HepG2 (cell line): ENCODE results near the gene CCBE1. TPM values are rescaled to one million over a fixed set of nuclear protein-coding genes. Genes with fewer than 3 reads are reported as not detected.

Experiments used
- ATAC-seq: fragments of 200-7000 bp; cut with Tn5 transposase; 3 replicates; pipeline ENCODE4 v1.9.1; 2020; ENCODE audit warnings: mild to moderate bottlenecking, moderate library complexity
- BruUV-seq: library from RNA; stranded (reverse); fragments of 400-500 nt; replicated peaks from 2 replicates; lab custom pipeline; 2021; lab: Mats Ljungman, UMichigan
- CTCF ChIA-PET: fragments of 300-600 bp; formaldehyde crosslinking; extraction: SDS; loops from one replicate; lab custom pipeline; 2021; ENCODE audit warnings: low total read pairs, inconsistent platforms, low intra/inter-chr PET ratio; lab: Yijun Ruan, JAX
- POLR2A ChIA-PET: fragments of 350-600 bp; sonication (Branson Sonifier 250); formaldehyde crosslinking; loops from one replicate; lab custom pipeline; 2020; ENCODE audit warnings: antibody characterized with exemption, inconsistent platforms; lab: Yijun Ruan, JAX
- DNase-seq: peaks from one replicate; pipeline ENCODE4 v3.0.0-alpha.2; 2015; ENCODE audit warnings: low spot score
- FAIRE-seq: peaks from 3 replicates; lab custom pipeline; 2011; peaks lifted over from hg19 to GRCh38; lab: Jason Lieb, UNC
- H2AFZ ChIP-seq: one replicate; pipeline ENCODE4 v1.6.1; 2011; ENCODE audit warnings: low read length, inconsistent platforms
- H3K27ac ChIP-seq: fragments of 300-600 bp; 3 replicates; pipeline ENCODE4 v1.8.0; 2011; ENCODE audit warnings: mixed run types, mild to moderate bottlenecking, mixed read lengths, low read length, inconsistent platforms; ENCODE audit not compliant: insufficient read depth; ENCODE audit errors: extremely low read length
- H3K27me3 ChIP-seq, 2 experiments: fragments of 200-600 bp in 1 of 2; 2 replicates in 1 of 2; 3 replicates in 1 of 2; pipeline versions ENCODE4 v1.6.0 to v1.8.0; 2011; ENCODE audit warnings: low read length in 2 of 2, mild to moderate bottlenecking in 2 of 2, moderate library complexity in 2 of 2, inconsistent platforms in 1 of 2; ENCODE audit not compliant: insufficient read depth in 2 of 2, control insufficient read depth in 1 of 2
- H3K36me3 ChIP-seq, 2 experiments: fragments of 200-600 bp in 1 of 2; replicated peaks in 1 of 2; 2 replicates in 1 of 2; 3 replicates in 1 of 2; pipeline versions ENCODE4 v1.5.1 to v1.8.0; 2011; ENCODE audit warnings: low read length in 2 of 2, inconsistent platforms in 1 of 2; ENCODE audit not compliant: insufficient read depth in 2 of 2, control insufficient read depth in 1 of 2
- H3K4me1 ChIP-seq: 2 replicates; pipeline ENCODE4 v1.5.1; 2012; ENCODE audit warnings: low read length, inconsistent platforms; ENCODE audit not compliant: insufficient read depth
- H3K4me2 ChIP-seq: 2 replicates; pipeline ENCODE4 v1.6.0; 2011; ENCODE audit warnings: low read depth, low read length, inconsistent platforms
- H3K4me3 ChIP-seq, 3 experiments: fragments of 200-600 bp in 1 of 3; sonication (generic), shearing (Covaris generic) in 1 of 3; replicated peaks in 1 of 3; 2 replicates each; pipeline ENCODE4 v1.5.1; 2011 to 2016; ENCODE audit warnings: low read length in 3 of 3, inconsistent platforms in 2 of 3, low read depth in 2 of 3, mild to moderate bottlenecking in 2 of 3, control low read depth in 1 of 3, mixed read lengths in 1 of 3; ENCODE audit not compliant: insufficient read depth in 1 of 3
- H3K79me2 ChIP-seq: one replicate; pipeline ENCODE4 v1.6.1; 2011; ENCODE audit warnings: low read length, inconsistent platforms; ENCODE audit not compliant: insufficient read depth
- H3K9ac ChIP-seq: 2 replicates; pipeline ENCODE4 v1.6.0; 2011; ENCODE audit warnings: mild to moderate bottlenecking, low read depth, low read length, inconsistent platforms; ENCODE audit not compliant: insufficient read depth
- H3K9me3 ChIP-seq: 2 replicates; pipeline ENCODE4 v1.5.1; 2012; ENCODE audit warnings: mild to moderate bottlenecking, low read length
- H4K20me1 ChIP-seq: 2 replicates; pipeline ENCODE4 v1.6.0; 2011; ENCODE audit warnings: inconsistent platforms, mild to moderate bottlenecking, low read length, moderate library complexity; ENCODE audit not compliant: insufficient read depth
- HCFC1 ChIP-seq: fragments of 150-350 bp; IDR thresholded peaks from 2 replicates; pipeline ENCODE4 v1.6.1; 2014; ENCODE audit warnings: low read depth, low read length
- HES4 ChIP-seq: sonication (generic); formaldehyde crosslinking; IDR thresholded peaks from 2 replicates; pipeline ENCODE4 v1.9.0; 2021; ENCODE audit warnings: mild to moderate bottlenecking, missing genetic modification reagents, borderline replicate concordance
- HMG20A ChIP-seq: IDR thresholded peaks from 2 replicates; pipeline ENCODE4 v1.6.1; 2016; ENCODE audit warnings: borderline replicate concordance
- HNRNPL ChIP-seq: fragments of 200-400 bp; formaldehyde crosslinking; IDR thresholded peaks from 2 replicates; pipeline ENCODE4 v1.6.1; 2017; ENCODE audit warnings: mild to moderate bottlenecking, low read depth, low read length
- IKZF4 ChIP-seq: sonication (generic); formaldehyde crosslinking; IDR thresholded peaks from 2 replicates; pipeline ENCODE4 v1.5.1; 2020; ENCODE audit warnings: borderline replicate concordance, mild to moderate bottlenecking, low read depth, missing genetic modification reagents; ENCODE audit errors: not compliant biosample characterization
- KMT2A ChIP-seq: sonication (generic); formaldehyde crosslinking; IDR thresholded peaks from 2 replicates; pipeline ENCODE4 v1.4.0; 2020; ENCODE audit warnings: missing genetic modification reagents
- RXRB ChIP-seq: IDR thresholded peaks from 2 replicates; pipeline ENCODE4 v1.6.1; 2016; ENCODE audit warnings: borderline replicate concordance, missing genetic modification reagents, missing compliant biosample characterization
- SIN3A ChIP-seq: IDR thresholded peaks from 2 replicates; pipeline ENCODE4 v1.6.1; 2011; ENCODE audit warnings: low read depth, mild to moderate bottlenecking, control low read depth, low read length, borderline replicate concordance
- SMARCE1 ChIP-seq: fragments of 450-650 bp; IDR thresholded peaks from 2 replicates; pipeline ENCODE4 v1.6.1; 2017; ENCODE audit warnings: borderline replicate concordance
- YY1 ChIP-seq: IDR thresholded peaks from 2 replicates; pipeline ENCODE4 v1.6.1; 2011; ENCODE audit warnings: low read length, low read depth, moderate library complexity, mild to moderate bottlenecking; ENCODE audit not compliant: insufficient read depth, insufficient replicate concordance
- ZBTB46 ChIP-seq: sonication (generic); formaldehyde crosslinking; IDR thresholded peaks from 2 replicates; pipeline ENCODE4 v1.4.0; 2020; ENCODE audit warnings: mild to moderate bottlenecking, missing genetic modification reagents, borderline replicate concordance
- ZNF205 ChIP-seq: IDR thresholded peaks from 2 replicates; pipeline ENCODE4 v1.6.1; 2018; ENCODE audit warnings: missing biosample characterization, missing genetic modification reagents
- ZNF326 ChIP-seq: sonication (generic); formaldehyde crosslinking; IDR thresholded peaks from 2 replicates; pipeline ENCODE4 v1.4.0; 2020; ENCODE audit warnings: missing genetic modification reagents, borderline replicate concordance
- ZNF746 ChIP-seq: sonication (generic); formaldehyde crosslinking; IDR thresholded peaks from 2 replicates; pipeline ENCODE4 v1.8.0; 2022; ENCODE audit warnings: mild to moderate bottlenecking, missing genetic modification reagents
- WGBS: methylation state at CpG from one replicate; pipeline ENCODE4 v1.1.6; 2017; ENCODE audit warnings: low lambda C conversion rate; 5-methylcytosine and 5-hydroxymethylcytosine counted together
- in situ Hi-C: cut with HindIII; loops from 2 replicates; pipeline ENCODE4 v1.10.0; 2017; ENCODE audit warnings: low pct_unique_long_range_greater_than_20kb; ENCODE audit not compliant: extremely low pct_ligation_motif_present
- intact Hi-C: fragments of 100-400 bp; cut with micrococcal nuclease; formaldehyde crosslinking; loops from one replicate; pipeline ENCODE4 v1.10.0; 2022; ENCODE audit not compliant: unreplicated experiment
- polyA plus RNA-seq, 8 experiments: library from polyadenylated mRNA; depleted of rRNA in 3 of 8; stranded (reverse) in 7 of 8; unstranded in 1 of 8; fragments of >200 nt; fragmentation: Illumina TruSeq in 4 of 8; extraction: Trizol in 4 of 8; gene quantifications; 2 replicates each; pipeline versions ENCODE4 v1.2.1 to v1.2.3, GENCODE V29; 2011 to 2016; ENCODE audit warnings: low read depth in 4 of 8, missing spikeins in 1 of 8, mixed read lengths in 1 of 8; ENCODE audit not compliant: insufficient read depth in 1 of 8
- total RNA-seq, 5 experiments: library from RNA; depleted of rRNA; stranded (reverse); fragments of >200 nt; fragmentation: Illumina TruSeq; extraction: Trizol; gene quantifications; 2 replicates each; pipeline ENCODE4 v1.2.3, GENCODE V29; 2016; ENCODE audit warnings: low read depth in 1 of 5
- TF ChIP-seq, protein P1 (sequence below): sonication (generic); formaldehyde crosslinking; IDR thresholded peaks from 2 replicates; pipeline ENCODE4 v1.5.0; 2020; ENCODE audit warnings: missing genetic modification reagents
- TF ChIP-seq, protein P2 (sequence below): sonication (generic); formaldehyde crosslinking; IDR thresholded peaks from 2 replicates; pipeline ENCODE4 v1.5.0; 2020; ENCODE audit warnings: mild to moderate bottlenecking, missing genetic modification reagents
- TF ChIP-seq, protein P3 (sequence below): sonication (generic); formaldehyde crosslinking; IDR thresholded peaks from 2 replicates; pipeline ENCODE4 v1.8.1; 2022; ENCODE audit warnings: mild to moderate bottlenecking, missing genetic modification reagents

The CCBE1 gene
- total and polyA plus RNA-seq, 2 of the 13 experiments (the other 11 are each of a cell fraction or from before 2014, with no cell fraction given) = not detected

DNA sequence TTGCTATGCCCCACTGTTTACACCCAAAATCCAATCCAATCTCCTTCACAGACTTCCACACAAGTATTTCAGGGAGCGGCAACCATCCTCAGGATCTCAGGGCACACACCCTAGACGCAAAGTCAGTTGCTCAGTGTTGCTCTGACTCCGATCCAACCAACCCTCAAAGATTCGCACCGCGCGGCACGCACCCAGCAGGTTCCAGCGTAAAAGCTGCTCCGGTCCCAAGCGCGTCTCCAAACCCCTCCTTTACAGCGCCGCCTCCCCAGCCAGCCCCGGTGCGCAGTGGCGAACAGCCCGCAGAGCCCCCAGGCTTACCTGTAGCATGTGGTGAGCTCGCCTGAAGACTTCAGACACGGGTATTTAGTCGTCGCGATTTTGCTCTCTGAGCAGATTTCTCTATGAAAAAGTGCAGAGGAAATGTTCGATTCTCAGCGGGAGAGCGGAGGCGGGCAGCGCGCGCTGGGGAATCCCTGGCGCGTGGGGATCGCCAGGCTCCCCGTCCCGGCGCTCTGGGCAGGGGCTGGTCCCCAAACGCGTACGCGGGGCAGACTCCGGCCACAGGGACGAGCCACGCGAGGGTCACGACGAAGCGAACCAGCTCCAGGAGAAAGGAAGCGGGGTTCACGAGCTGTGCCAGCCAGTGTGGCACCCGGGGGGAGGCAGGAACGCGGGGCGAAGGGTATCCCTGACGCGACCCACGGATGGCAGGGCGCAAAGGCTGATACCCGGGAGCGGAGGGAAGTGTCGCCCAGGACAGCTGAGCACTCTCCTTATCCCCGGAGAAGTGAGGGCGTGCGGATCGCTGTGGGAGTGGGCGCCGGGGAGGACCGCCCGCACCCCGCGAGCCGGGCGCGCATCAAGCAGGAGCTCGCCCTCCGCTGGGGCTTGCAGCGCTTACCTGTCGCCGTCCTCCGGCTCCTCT is 650 bp downstream of the CCBE1 start:
- CTCF ChIA-PET = no interaction called here
- POLR2A ChIA-PET = no interaction called here
- H3K9me3 ChIP-seq = no peaks in the 10 kb centered on the region
- H3K79me2 ChIP-seq = no peaks in the 10 kb centered on the region
- no peak overlapping the region for H2AFZ ChIP-seq
- H4K20me1 ChIP-seq = no peaks in the 10 kb centered on the region
- H3K27ac ChIP-seq = no peak overlapping the region
- intact Hi-C loops = no loop called here
- DNase-seq = no peak
- H3K36me3 ChIP-seq = no peaks in the 10 kb centered on the region
- H3K27me3 ChIP-seq = peaks cover 3 to 37% of the 10 kb centered on the region in 2 experiments
- no peak overlapping the region for H3K4me3 ChIP-seq
- no peak overlapping the region for H3K4me2 ChIP-seq
- H3K9ac ChIP-seq = no peak overlapping the region
- no peak for FAIRE-seq
- 61% methylated on average over 66 of the region's 79 CpGs for WGBS
- no TSS peak for BruUV-seq
- peak; percentile 31; the same call in 2 of the 3 replicates for ATAC-seq
- H3K4me1 ChIP-seq = no peaks in the 10 kb centered on the region
- in situ Hi-C loops = no loop called here
- TF ChIP-seq SMARCE1 (no peak), ZNF205 (CRISPR knock-in tag) (no peak), YY1 (no peak), ZNF326 (no peak), ZNF746 (no peak), ZBTB46 (CRISPR knock-in tag) (no peak), RXRB (no peak), KMT2A (CRISPR knock-in tag) (no peak), IKZF4 (CRISPR knock-in tag) (no peak), HNRNPL (no peak), HCFC1 (no peak), HES4 (CRISPR knock-in tag) (no peak), HMG20A (no peak), SIN3A (no peak)
- TF ChIP-seq, protein P1, sequence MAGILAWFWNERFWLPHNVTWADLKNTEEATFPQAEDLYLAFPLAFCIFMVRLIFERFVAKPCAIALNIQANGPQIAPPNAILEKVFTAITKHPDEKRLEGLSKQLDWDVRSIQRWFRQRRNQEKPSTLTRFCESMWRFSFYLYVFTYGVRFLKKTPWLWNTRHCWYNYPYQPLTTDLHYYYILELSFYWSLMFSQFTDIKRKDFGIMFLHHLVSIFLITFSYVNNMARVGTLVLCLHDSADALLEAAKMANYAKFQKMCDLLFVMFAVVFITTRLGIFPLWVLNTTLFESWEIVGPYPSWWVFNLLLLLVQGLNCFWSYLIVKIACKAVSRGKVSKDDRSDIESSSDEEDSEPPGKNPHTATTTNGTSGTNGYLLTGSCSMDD (CRISPR knock-in tag) = no peak
- TF ChIP-seq, protein P2, sequence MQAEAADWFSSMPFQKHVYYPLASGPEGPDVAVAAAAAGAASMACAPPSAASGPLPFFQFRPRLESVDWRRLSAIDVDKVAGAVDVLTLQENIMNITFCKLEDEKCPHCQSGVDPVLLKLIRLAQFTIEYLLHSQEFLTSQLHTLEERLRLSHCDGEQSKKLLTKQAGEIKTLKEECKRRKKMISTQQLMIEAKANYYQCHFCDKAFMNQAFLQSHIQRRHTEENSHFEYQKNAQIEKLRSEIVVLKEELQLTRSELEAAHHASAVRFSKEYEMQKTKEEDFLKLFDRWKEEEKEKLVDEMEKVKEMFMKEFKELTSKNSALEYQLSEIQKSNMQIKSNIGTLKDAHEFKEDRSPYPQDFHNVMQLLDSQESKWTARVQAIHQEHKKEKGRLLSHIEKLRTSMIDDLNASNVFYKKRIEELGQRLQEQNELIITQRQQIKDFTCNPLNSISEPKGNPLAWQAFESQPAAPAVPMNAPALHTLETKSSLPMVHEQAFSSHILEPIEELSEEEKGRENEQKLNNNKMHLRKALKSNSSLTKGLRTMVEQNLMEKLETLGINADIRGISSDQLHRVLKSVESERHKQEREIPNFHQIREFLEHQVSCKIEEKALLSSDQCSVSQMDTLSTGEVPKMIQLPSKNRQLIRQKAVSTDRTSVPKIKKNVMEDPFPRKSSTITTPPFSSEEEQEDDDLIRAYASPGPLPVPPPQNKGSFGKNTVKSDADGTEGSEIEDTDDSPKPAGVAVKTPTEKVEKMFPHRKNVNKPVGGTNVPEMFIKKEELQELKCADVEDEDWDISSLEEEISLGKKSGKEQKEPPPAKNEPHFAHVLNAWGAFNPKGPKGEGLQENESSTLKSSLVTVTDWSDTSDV (CRISPR knock-in tag) = no peak
- TF ChIP-seq, protein P3, sequence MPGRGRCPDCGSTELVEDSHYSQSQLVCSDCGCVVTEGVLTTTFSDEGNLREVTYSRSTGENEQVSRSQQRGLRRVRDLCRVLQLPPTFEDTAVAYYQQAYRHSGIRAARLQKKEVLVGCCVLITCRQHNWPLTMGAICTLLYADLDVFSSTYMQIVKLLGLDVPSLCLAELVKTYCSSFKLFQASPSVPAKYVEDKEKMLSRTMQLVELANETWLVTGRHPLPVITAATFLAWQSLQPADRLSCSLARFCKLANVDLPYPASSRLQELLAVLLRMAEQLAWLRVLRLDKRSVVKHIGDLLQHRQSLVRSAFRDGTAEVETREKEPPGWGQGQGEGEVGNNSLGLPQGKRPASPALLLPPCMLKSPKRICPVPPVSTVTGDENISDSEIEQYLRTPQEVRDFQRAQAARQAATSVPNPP = no peak
